ENCODE results near the gene FAM200A.
A peak's percentile ranks its signal among the peaks of the same experiment; 100 is the strongest.

Gene FAM200A

GRCh38 chr7:99499721-99500636 is 51.9 kb downstream of the FAM200A start, which contains the start of gene ZNF394:
Gene ZNF394, minus strand, starts transcription at chr7:99500281. Its CDS starts 188 bp downstream, at chr7:99500093.
- DNase-seq = peak; percentile 55 to 86 (median 70)

- DNase-seq = no peak
Measured at GRCh38 chr7:99499371-99499720, 52.6 kb downstream of the FAM200A start.

- no peak for DNase-seq
Measured at GRCh38 chr7:99498546-99498944, 53.4 kb downstream of the FAM200A start.

- no peak for DNase-seq
Measured at GRCh38 chr7:99497766-99498545, 54.0 kb downstream of the FAM200A start.

All from activated naive CD4-positive, alpha-beta T cell (primary cell).